HUES6 (cell line): ENCODE measurements around the gene KMT2E.
A peak's percentile ranks its signal among the peaks of the same experiment; 100 is the strongest.
"Not testable (repeated sequence)": the region's sequence is repeated elsewhere in the genome, so short reads cannot be mapped to it uniquely, and the experiment has no call there.

Source experiments
- H3K27ac ChIP-seq: 2 replicates; pipeline ENCODE4 v1.7.0; 2013; ENCODE audit warnings: low read depth, mild to moderate bottlenecking, low read length, inconsistent platforms
- H3K27me3 ChIP-seq: 2 replicates; pipeline ENCODE4 v1.6.1; 2013; ENCODE audit warnings: low read length; ENCODE audit not compliant: control insufficient read depth, insufficient read depth
- H3K36me3 ChIP-seq: 2 replicates; pipeline ENCODE4 v1.6.1; 2013; ENCODE audit warnings: low read length; ENCODE audit not compliant: control insufficient read depth, insufficient read depth
- H3K4me1 ChIP-seq: 2 replicates; pipeline ENCODE4 v1.6.1; 2013; ENCODE audit warnings: low read length; ENCODE audit not compliant: control insufficient read depth, insufficient read depth
- H3K4me3 ChIP-seq: 2 replicates; pipeline ENCODE4 v1.5.1; 2013; ENCODE audit warnings: low read depth, low read length
- H3K9ac ChIP-seq: one replicate; pipeline ENCODE4 v1.6.1; 2013; ENCODE audit warnings: mild to moderate bottlenecking, low read length
- H3K9me3 ChIP-seq: 2 replicates; pipeline ENCODE4 v1.6.1; 2013; ENCODE audit warnings: low read depth, low read length; ENCODE audit not compliant: control insufficient read depth, insufficient read depth

KMT2E gene

GRCh38 chr7:104973227-104973626 lies 40.8 kb upstream of the KMT2E start:
- Histone ChIP-seq H3K9ac (no peak overlapping the region), H3K9me3 (no peaks in the 10 kb centered on the region), H3K4me1 (peaks cover 6% of the 10 kb centered on the region; the same call in 1 of the 2 replicates), H3K36me3 (no peaks in the 10 kb centered on the region), H3K4me3 (no peak overlapping the region), H3K27ac (no peak overlapping the region), H3K27me3 (no peaks in the 10 kb centered on the region)

GRCh38 chr7:104973909-104974415 lies 40.0 kb upstream of the KMT2E start:
- Histone ChIP-seq H3K36me3 (no peaks in the 10 kb centered on the region), H3K4me1 (peaks cover 13% of the 10 kb centered on the region), H3K27me3 (no peaks in the 10 kb centered on the region), H3K27ac (no peak overlapping the region), H3K9ac (no peak overlapping the region), H3K9me3 (no peaks in the 10 kb centered on the region), H3K4me3 (no peak overlapping the region)

- not testable (repeated sequence) for H3K27me3 ChIP-seq, H3K27ac ChIP-seq, H3K36me3 ChIP-seq, H3K4me3 ChIP-seq, H3K9me3 ChIP-seq, H3K9ac ChIP-seq
- peaks cover 29% of the 10 kb centered on the region for H3K4me1 ChIP-seq
Observed at GRCh38 chr7:104975553-104975952, 38.5 kb upstream of the KMT2E start.

GRCh38 chr7:104976966-104977636 lies 36.9 kb upstream of the KMT2E start:
- H3K9ac ChIP-seq, result no peak overlapping the region
- peaks cover 42% of the 10 kb centered on the region for H3K4me1 ChIP-seq
- no peaks in the 10 kb centered on the region for H3K9me3 ChIP-seq
- no peaks in the 10 kb centered on the region for H3K36me3 ChIP-seq
- H3K4me3 ChIP-seq, result no peak overlapping the region
- H3K27me3 ChIP-seq, result no peaks in the 10 kb centered on the region
- H3K27ac ChIP-seq, result no peak overlapping the region

GRCh38 chr7:104978460-104978859 lies 35.5 kb upstream of the KMT2E start:
- Histone ChIP-seq H3K4me3 (no peak overlapping the region), H3K4me1 (peaks cover 55% of the 10 kb centered on the region), H3K36me3 (no peaks in the 10 kb centered on the region), H3K9me3 (no peaks in the 10 kb centered on the region), H3K9ac (no peak overlapping the region), H3K27me3 (no peaks in the 10 kb centered on the region), H3K27ac (peak overlapping the region; percentile 63; the same call in 1 of the 2 replicates)

- no peaks in the 10 kb centered on the region for H3K36me3 ChIP-seq
- no peaks in the 10 kb centered on the region for H3K27me3 ChIP-seq
- H3K9me3 ChIP-seq, result no peaks in the 10 kb centered on the region
- peak overlapping the region; percentile 63; the same call in 1 of the 2 replicates for H3K27ac ChIP-seq
- peak overlapping the region; percentile 15 for H3K9ac ChIP-seq
- peaks cover 55% of the 10 kb centered on the region for H3K4me1 ChIP-seq
- H3K4me3 ChIP-seq, result no peak overlapping the region
Observed at GRCh38 chr7:104979167-104979841, 34.7 kb upstream of the KMT2E start.

- Histone ChIP-seq H3K4me1 (peaks cover 57% of the 10 kb centered on the region), H3K27ac (peak overlapping the region; percentile 63; the same call in 1 of the 2 replicates), H3K4me3 (no peak overlapping the region), H3K36me3 (no peaks in the 10 kb centered on the region), H3K27me3 (no peaks in the 10 kb centered on the region), H3K9me3 (no peaks in the 10 kb centered on the region), H3K9ac (peak overlapping the region; percentile 24)
Observed at GRCh38 chr7:104980440-104980839, 33.6 kb upstream of the KMT2E start.

- Histone ChIP-seq H3K36me3 (no peaks in the 10 kb centered on the region), H3K9me3 (no peaks in the 10 kb centered on the region), H3K27me3 (no peaks in the 10 kb centered on the region), H3K4me3 (no peak overlapping the region), H3K4me1 (peaks cover 61% of the 10 kb centered on the region), H3K27ac (no peak overlapping the region), H3K9ac (no peak overlapping the region)
Observed at GRCh38 chr7:104980841-104981671, 32.9 kb upstream of the KMT2E start.

- no peaks in the 10 kb centered on the region for H3K9me3 ChIP-seq
- H3K27me3 ChIP-seq, result no peaks in the 10 kb centered on the region
- no peaks in the 10 kb centered on the region for H3K36me3 ChIP-seq
- H3K4me1 ChIP-seq, result peaks cover 61% of the 10 kb centered on the region
- H3K4me3 ChIP-seq, result no peak overlapping the region
- H3K27ac ChIP-seq, result no peak overlapping the region
- H3K9ac ChIP-seq, result no peak overlapping the region
Observed at GRCh38 chr7:104981672-104982037, 32.4 kb upstream of the KMT2E start.

- H3K9me3 ChIP-seq, result no peaks in the 10 kb centered on the region
- no peaks in the 10 kb centered on the region for H3K36me3 ChIP-seq
- peak overlapping the region; percentile 83 for H3K4me3 ChIP-seq
- no peak overlapping the region for H3K9ac ChIP-seq
- H3K4me1 ChIP-seq, result peaks cover 58% of the 10 kb centered on the region
- H3K27ac ChIP-seq, result no peak overlapping the region; the same call in 1 of the 2 replicates
- H3K27me3 ChIP-seq, result no peaks in the 10 kb centered on the region
Observed at GRCh38 chr7:104982308-104983075, 31.5 kb upstream of the KMT2E start.
